Measurements from ENCODE around the gene MRPL40. TPM values are rescaled to one million over a fixed set of nuclear protein-coding genes. Genes with fewer than 3 reads are reported as not detected.

Gene MRPL40
- total and polyA plus RNA-seq, 12 donors, result 22.4 to 132 (median 54.7) TPM

GRCh38 chr22:19419086-19419463, 13.3 kb upstream of the MRPL40 start:
- Histone ChIP-seq H3K27ac (no peak overlapping the region), H3K4me1 (replicated peaks in 1 of 2) (peaks cover 0 to 11% of the 10 kb centered on the region in 2 donors), H3K36me3 (replicated peaks in 1 of 2) (no peaks in the 10 kb centered on the region), H3K27me3 (no peaks in the 10 kb centered on the region), H3K9me3 (replicated peaks in 1 of 3) (no peaks in the 10 kb centered on the region), H3K4me3 (no peak overlapping the region)
- 64 to 69% (median 67%) methylated on average over 5 of the region's 5 CpGs for WGBS, 4 donors
- no peak for TF ChIP-seq CTCF (IDR thresholded peaks at IDR 0.05)
- TF ChIP-seq POLR2A (IDR thresholded peaks at IDR 0.05), result no peak
- intact Hi-C loops (cut with DNase I), result no loop called here
- DNase-seq, result peak in 4 of 7 donors; percentile 21 to 51 (median 31)

- intact Hi-C loops (cut with DNase I), result no loop called here
Observed at GRCh38 chr22:19419464-19420178, 12.7 kb upstream of the MRPL40 start.

GRCh38 chr22:19420321-19420720, 12.0 kb upstream of the MRPL40 start:
- TF ChIP-seq POLR2A (IDR thresholded peaks at IDR 0.05) (no peak), CTCF (IDR thresholded peaks at IDR 0.05) (no peak)
- no peak overlapping the region for H3K4me3 ChIP-seq
- no peak for DNase-seq
- WGBS, 4 donors, result 92 to 94% (median 94%) methylated on average over 6 of the region's 6 CpGs
- peaks cover 0 to 15% of the 10 kb centered on the region in 2 donors for H3K4me1 ChIP-seq (replicated peaks in 1 of 2)
- no peak overlapping the region for H3K27ac ChIP-seq
- no peaks in the 10 kb centered on the region for H3K27me3 ChIP-seq
- H3K36me3 ChIP-seq (replicated peaks in 1 of 2), result no peaks in the 10 kb centered on the region
- intact Hi-C loops (cut with DNase I), result no loop called here
- H3K9me3 ChIP-seq (replicated peaks in 1 of 3), result no peaks in the 10 kb centered on the region

More at GRCh38 chr22:19419464-19420178, 12.7 kb upstream of the MRPL40 start:
- Histone ChIP-seq H3K36me3 (replicated peaks in 1 of 2) (no peaks in the 10 kb centered on the region), H3K4me1 (replicated peaks in 1 of 2) (peaks cover 0 to 15% of the 10 kb centered on the region in 2 donors), H3K4me3 (no peak overlapping the region), H3K9me3 (replicated peaks in 1 of 3) (no peaks in the 10 kb centered on the region), H3K27ac (no peak overlapping the region), H3K27me3 (no peaks in the 10 kb centered on the region)
- no peak for TF ChIP-seq POLR2A (IDR thresholded peaks at IDR 0.05)
- TF ChIP-seq CTCF (IDR thresholded peaks at IDR 0.05), result no peak
- WGBS, 4 donors, result 76 to 90% (median 81%) methylated on average over 5 of the region's 5 CpGs
- peak in 1 of 7 donors; percentile 36 for DNase-seq

GRCh38 chr22:19422440-19423301, 9.7 kb upstream of the MRPL40 start:
- intact Hi-C loops (cut with DNase I), result no loop called here
- TF ChIP-seq POLR2A (IDR thresholded peaks at IDR 0.05), result no peak
- no peak for TF ChIP-seq CTCF (IDR thresholded peaks at IDR 0.05)
- no peak overlapping the region for H3K27ac ChIP-seq
- no peaks in the 10 kb centered on the region for H3K9me3 ChIP-seq (replicated peaks in 1 of 3)
- H3K4me3 ChIP-seq, result no peak overlapping the region
- H3K36me3 ChIP-seq (replicated peaks in 1 of 2), result no peaks in the 10 kb centered on the region
- peak in 1 of 7 donors; percentile 40 for DNase-seq
- no peaks in the 10 kb centered on the region for H3K27me3 ChIP-seq
- 85 to 94% (median 87%) methylated on average over 10 to 11 of the region's 11 CpGs for WGBS, 4 donors
- H3K4me1 ChIP-seq (replicated peaks in 1 of 2), result peaks cover 4 to 22% of the 10 kb centered on the region in 2 donors
